IgD-negative memory B cell (primary cell): Measurements from ENCODE around the gene CCDC33. TPM values are rescaled to one million over a fixed set of nuclear protein-coding genes. Genes with fewer than 3 reads are reported as not detected.

ENCODE experiments used
- H3K27ac Mint-ChIP-seq, 3 donors: one replicate each; pipeline ENCODE4 v1.8.0; 2020 to 2022; ENCODE audit warnings: mild to moderate bottlenecking in 3 of 3, mixed read lengths in 3 of 3, moderate library complexity in 1 of 3
- H3K27me3 Mint-ChIP-seq: one replicate; pipeline ENCODE4 v1.8.0; 2021; ENCODE audit warnings: mixed read lengths
- H3K36me3 Mint-ChIP-seq: one replicate; pipeline ENCODE4 v1.8.0; 2020; ENCODE audit warnings: mild to moderate bottlenecking, mixed read lengths
- H3K4me1 Mint-ChIP-seq, 3 donors: one replicate each; pipeline ENCODE4 v1.8.0; 2020 to 2022; ENCODE audit warnings: mixed read lengths in 3 of 3, mild to moderate bottlenecking in 1 of 3
- H3K4me3 Mint-ChIP-seq, 4 donors: one replicate each; pipeline ENCODE4 v1.8.0; 2020 to 2022; ENCODE audit warnings: mild to moderate bottlenecking in 4 of 4, mixed read lengths in 4 of 4, moderate library complexity in 3 of 4
- H3K9me3 Mint-ChIP-seq, 3 donors: one replicate each; pipeline ENCODE4 v1.8.0; 2020 to 2021; ENCODE audit warnings: mixed read lengths in 3 of 3, mild to moderate bottlenecking in 1 of 3
- polyA plus RNA-seq: library from polyadenylated mRNA; unstranded; fragments of 300-500 nt; fragmentation: Illumina TruSeq; gene quantifications from one replicate; pipeline ENCODE4 v1.2.3, GENCODE V29; 2021

Gene CCDC33
- polyA plus RNA-seq, 1 donor from 2014 or later, result not detected

- peak overlapping the region in 1 of 4 donors; percentile 25 for H3K4me3 Mint-ChIP-seq
- H3K36me3 Mint-ChIP-seq, result peaks cover 4% of the 10 kb centered on the region
- H3K27me3 Mint-ChIP-seq, result peaks cover 35% of the 10 kb centered on the region
- H3K27ac Mint-ChIP-seq, result no peak overlapping the region
- H3K4me1 Mint-ChIP-seq, result peaks cover 0 to 2% (median 0%) of the 10 kb centered on the region in 3 donors
- H3K9me3 Mint-ChIP-seq, result peaks cover 0 to 4% (median 2%) of the 10 kb centered on the region in 3 donors
Measured at GRCh38 chr15:74268020-74268419, 31.9 kb downstream of the CCDC33 start.

- Mint-ChIP-seq H3K4me1 (peaks cover 0 to 2% (median 0%) of the 10 kb centered on the region in 3 donors), H3K27me3 (peaks cover 29% of the 10 kb centered on the region), H3K27ac (no peak overlapping the region), H3K36me3 (peaks cover 4% of the 10 kb centered on the region), H3K4me3 (peak overlapping the region in 1 of 4 donors; percentile 51), H3K9me3 (peaks cover 0 to 4% (median 2%) of the 10 kb centered on the region in 3 donors)
Measured at GRCh38 chr15:74269362-74270035, 33.4 kb downstream of the CCDC33 start.

GRCh38 chr15:74270155-74270554, 34.0 kb downstream of the CCDC33 start:
- Mint-ChIP-seq H3K4me3 (no peak overlapping the region), H3K27me3 (peaks cover 29% of the 10 kb centered on the region), H3K36me3 (peaks cover 4% of the 10 kb centered on the region), H3K4me1 (peaks cover 0 to 2% (median 0%) of the 10 kb centered on the region in 3 donors), H3K27ac (no peak overlapping the region), H3K9me3 (peaks cover 0 to 4% (median 2%) of the 10 kb centered on the region in 3 donors)

- Mint-ChIP-seq H3K27ac (peak overlapping the region in 1 of 3 donors; percentile 87), H3K27me3 (peaks cover 25% of the 10 kb centered on the region), H3K9me3 (peaks cover 0 to 4% (median 0%) of the 10 kb centered on the region in 3 donors), H3K4me1 (peaks cover 0 to 2% (median 0%) of the 10 kb centered on the region in 3 donors), H3K4me3 (no peak overlapping the region), H3K36me3 (peaks cover 2% of the 10 kb centered on the region)
Measured at GRCh38 chr15:74270854-74271520, 34.9 kb downstream of the CCDC33 start.

- peaks cover 20% of the 10 kb centered on the region for H3K27me3 Mint-ChIP-seq
- H3K9me3 Mint-ChIP-seq, result peaks cover 0 to 2% (median 0%) of the 10 kb centered on the region in 3 donors
- no peak overlapping the region for H3K4me3 Mint-ChIP-seq
Measured at GRCh38 chr15:74272812-74273211, 36.7 kb downstream of the CCDC33 start.

GRCh38 chr15:74274470-74275038, 38.4 kb downstream of the CCDC33 start:
- Mint-ChIP-seq H3K4me1 (peaks cover 0 to 2% (median 0%) of the 10 kb centered on the region in 3 donors), H3K36me3 (peaks cover 2% of the 10 kb centered on the region), H3K27me3 (peaks cover 18% of the 10 kb centered on the region), H3K9me3 (peaks cover 0 to 2% (median 0%) of the 10 kb centered on the region in 3 donors), H3K4me3 (no peak overlapping the region), H3K27ac (no peak overlapping the region)

More at GRCh38 chr15:74272812-74273211, 36.7 kb downstream of the CCDC33 start:
- H3K36me3 Mint-ChIP-seq, result peaks cover 2% of the 10 kb centered on the region
- peaks cover 0 to 2% (median 0%) of the 10 kb centered on the region in 3 donors for H3K4me1 Mint-ChIP-seq
- H3K27ac Mint-ChIP-seq, result no peak overlapping the region

GRCh38 chr15:74275957-74276356, 39.8 kb downstream of the CCDC33 start:
- peaks cover 0 to 2% (median 0%) of the 10 kb centered on the region in 3 donors for H3K9me3 Mint-ChIP-seq
- H3K36me3 Mint-ChIP-seq, result peaks cover 1% of the 10 kb centered on the region
- H3K27ac Mint-ChIP-seq, result no peak overlapping the region
- peaks cover 11% of the 10 kb centered on the region for H3K27me3 Mint-ChIP-seq
- peaks cover 0 to 2% (median 0%) of the 10 kb centered on the region in 3 donors for H3K4me1 Mint-ChIP-seq
- H3K4me3 Mint-ChIP-seq, result no peak overlapping the region

- Mint-ChIP-seq H3K4me3 (no peak overlapping the region), H3K27ac (no peak overlapping the region), H3K9me3 (peaks cover 0 to 2% (median 0%) of the 10 kb centered on the region in 3 donors), H3K4me1 (no peaks in the 10 kb centered on the region), H3K36me3 (no peaks in the 10 kb centered on the region), H3K27me3 (peaks cover 10% of the 10 kb centered on the region)
Measured at GRCh38 chr15:74276560-74276959, 40.4 kb downstream of the CCDC33 start.

- no peak overlapping the region for H3K4me3 Mint-ChIP-seq
- H3K9me3 Mint-ChIP-seq, result peaks cover 0 to 1% (median 0%) of the 10 kb centered on the region in 3 donors
Measured at GRCh38 chr15:74277242-74277810, 41.2 kb downstream of the CCDC33 start.

GRCh38 chr15:74278207-74278606, 42.1 kb downstream of the CCDC33 start:
- Mint-ChIP-seq H3K27me3 (peaks cover 15% of the 10 kb centered on the region), H3K4me1 (no peaks in the 10 kb centered on the region), H3K4me3 (no peak overlapping the region), H3K9me3 (no peaks in the 10 kb centered on the region), H3K27ac (no peak overlapping the region), H3K36me3 (no peaks in the 10 kb centered on the region)

More at GRCh38 chr15:74277242-74277810, 41.2 kb downstream of the CCDC33 start:
- Mint-ChIP-seq H3K27me3 (peaks cover 14% of the 10 kb centered on the region), H3K36me3 (no peaks in the 10 kb centered on the region), H3K4me1 (no peaks in the 10 kb centered on the region), H3K27ac (no peak overlapping the region)

- Mint-ChIP-seq H3K9me3 (no peaks in the 10 kb centered on the region), H3K36me3 (no peaks in the 10 kb centered on the region), H3K4me3 (no peak overlapping the region), H3K4me1 (no peaks in the 10 kb centered on the region), H3K27me3 (peaks cover 17% of the 10 kb centered on the region), H3K27ac (no peak overlapping the region)
Measured at GRCh38 chr15:74281147-74282133, 45.3 kb downstream of the CCDC33 start.

- Mint-ChIP-seq H3K36me3 (no peaks in the 10 kb centered on the region), H3K27me3 (peaks cover 18% of the 10 kb centered on the region), H3K4me1 (no peaks in the 10 kb centered on the region), H3K4me3 (no peak overlapping the region), H3K9me3 (no peaks in the 10 kb centered on the region), H3K27ac (no peak overlapping the region)
Measured at GRCh38 chr15:74283368-74283767, 47.2 kb downstream of the CCDC33 start.

- H3K36me3 Mint-ChIP-seq, result no peaks in the 10 kb centered on the region
- H3K27ac Mint-ChIP-seq, result no peak overlapping the region
- H3K27me3 Mint-ChIP-seq, result peaks cover 11% of the 10 kb centered on the region
- H3K9me3 Mint-ChIP-seq, result peaks cover 0 to under 1% (median 0%) of the 10 kb centered on the region in 3 donors
- no peaks in the 10 kb centered on the region for H3K4me1 Mint-ChIP-seq
- no peak overlapping the region for H3K4me3 Mint-ChIP-seq
Measured at GRCh38 chr15:74289671-74290070, 53.5 kb downstream of the CCDC33 start.

- H3K9me3 Mint-ChIP-seq, result peaks cover 0 to 3% (median 2%) of the 10 kb centered on the region in 3 donors
- H3K4me1 Mint-ChIP-seq, result no peaks in the 10 kb centered on the region
- H3K4me3 Mint-ChIP-seq, result no peak overlapping the region
- no peak overlapping the region for H3K27ac Mint-ChIP-seq
- peaks cover 11% of the 10 kb centered on the region for H3K27me3 Mint-ChIP-seq
- no peaks in the 10 kb centered on the region for H3K36me3 Mint-ChIP-seq
Measured at GRCh38 chr15:74290645-74291044, 54.5 kb downstream of the CCDC33 start.
